GM21528 (cell line): ENCODE data around the gene PARN.

ENCODE experiments used
- ATAC-seq: cut with Tn5 transposase; IDR thresholded peaks from one replicate; pipeline ENCODE4 v1.9.1; 2021; ENCODE audit warnings: mild to moderate bottlenecking, moderate library complexity; ENCODE audit not compliant: unreplicated experiment, low FRiP score

Gene PARN

GRCh38 chr16:14483819-14484385 lies 146.2 kb downstream of the PARN start:
- ATAC-seq: no peak

- no peak for ATAC-seq
Observed at GRCh38 chr16:14476183-14476582, 153.9 kb downstream of the PARN start.

GRCh38 chr16:14475370-14476139 lies 154.5 kb downstream of the PARN start:
- no peak for ATAC-seq

GRCh38 chr16:14473488-14473887 lies 156.6 kb downstream of the PARN start:
- ATAC-seq: no peak

GRCh38 chr16:14472357-14472756 lies 157.7 kb downstream of the PARN start:
- no peak for ATAC-seq

- ATAC-seq: no peak
Observed at GRCh38 chr16:14470788-14471187, 159.3 kb downstream of the PARN start.

GRCh38 chr16:14465799-14466198 lies 164.3 kb downstream of the PARN start:
- ATAC-seq: no peak

- ATAC-seq: no peak
Observed at GRCh38 chr16:14464796-14465195, 165.3 kb downstream of the PARN start.

GRCh38 chr16:14464192-14464591 lies 165.9 kb downstream of the PARN start:
- no peak for ATAC-seq

- ATAC-seq: no peak
Observed at GRCh38 chr16:14462811-14463210, 167.2 kb downstream of the PARN start.

- ATAC-seq: no peak
Observed at GRCh38 chr16:14460726-14461125, 169.3 kb downstream of the PARN start.

GRCh38 chr16:14458576-14458975 lies 171.5 kb downstream of the PARN start:
- no peak for ATAC-seq

- no peak for ATAC-seq
Observed at GRCh38 chr16:14456793-14457481, 173.1 kb downstream of the PARN start.

GRCh38 chr16:14455573-14455972 lies 174.5 kb downstream of the PARN start:
- ATAC-seq: no peak

- ATAC-seq: no peak
Observed at GRCh38 chr16:14454391-14454790, 175.7 kb downstream of the PARN start.

- no peak for ATAC-seq
Observed at GRCh38 chr16:14452066-14452465, 178.0 kb downstream of the PARN start.

- no peak for ATAC-seq
Observed at GRCh38 chr16:14450846-14451245, 179.2 kb downstream of the PARN start.

- no peak for ATAC-seq
Observed at GRCh38 chr16:14449790-14450480, 180.1 kb downstream of the PARN start.

GRCh38 chr16:14449334-14449733 lies 180.7 kb downstream of the PARN start:
- ATAC-seq: no peak

- ATAC-seq: no peak
Observed at GRCh38 chr16:14448879-14449278, 181.2 kb downstream of the PARN start.

GRCh38 chr16:14447783-14448182 lies 182.3 kb downstream of the PARN start:
- no peak for ATAC-seq
